HL-60 (cell line): ENCODE data around the gene GRID2IP.
A peak's percentile ranks its signal among the peaks of the same experiment; 100 is the strongest.

Experiments
- DNase-seq, 2 experiments: peaks; one replicate each; pipeline ENCODE4 v3.0.0-alpha.2; 2010 to 2020; ENCODE audit warnings: low read depth in 1 of 2, low spot score in 1 of 2
- H3K27ac ChIP-seq: fragments of 250-450 bp; sonication (Bioruptor Pico); replicated peaks from 2 replicates; pipeline ENCODE4 v1.5.1; 2020; ENCODE audit warnings: mild to moderate bottlenecking, moderate library complexity
- H3K27me3 ChIP-seq: fragments of 250-450 bp; sonication (Bioruptor Pico); 2 replicates; pipeline ENCODE4 v1.5.1; 2021; ENCODE audit warnings: mild to moderate bottlenecking, moderate library complexity; ENCODE audit not compliant: insufficient read depth, poor library complexity, severe bottlenecking
- H3K4me3 ChIP-seq: replicated peaks from 2 replicates; pipeline ENCODE4 v1.5.1; 2011; ENCODE audit warnings: mild to moderate bottlenecking, control low read depth, low read length; ENCODE audit not compliant: insufficient read depth
- CTCF ChIP-seq: IDR thresholded peaks from one replicate; pipeline ENCODE4 v1.5.1; 2011; ENCODE audit warnings: low read length, control low read depth, inconsistent platforms; ENCODE audit not compliant: insufficient read depth
- GABPA ChIP-seq: IDR thresholded peaks from 2 replicates; pipeline ENCODE4 v1.6.1; 2012; ENCODE audit warnings: low read depth
- POLR2AphosphoS5 ChIP-seq: IDR thresholded peaks from 2 replicates; pipeline ENCODE4 v1.6.1; 2012; ENCODE audit warnings: low read depth
- REST ChIP-seq: IDR thresholded peaks from 2 replicates; pipeline ENCODE4 v1.6.1; 2012; ENCODE audit warnings: low read depth; ENCODE audit not compliant: insufficient replicate concordance
- SPI1 ChIP-seq: IDR thresholded peaks from 2 replicates; pipeline ENCODE4 v1.6.1; 2012; ENCODE audit warnings: low read depth, mild to moderate bottlenecking, borderline replicate concordance

Gene GRID2IP

GRCh38 chr7:6516387-6516983, 34.8 kb downstream of the GRID2IP start:
- TF ChIP-seq POLR2AphosphoS5 (no peak), REST (no peak), CTCF (peak; percentile 62), SPI1 (peak; percentile 15; the same call in 1 of the 2 replicates), GABPA (no peak)
- Histone ChIP-seq H3K4me3 (peak overlapping the region; percentile 36), H3K27me3 (no peaks in the 10 kb centered on the region), H3K27ac (no peak overlapping the region)
- peak; percentile 65 to 89 for DNase-seq

GRCh38 chr7:6513541-6513940, 37.7 kb downstream of the GRID2IP start:
- DNase-seq: no peak
- Histone ChIP-seq H3K4me3 (no peak overlapping the region), H3K27me3 (no peaks in the 10 kb centered on the region), H3K27ac (no peak overlapping the region)
- TF ChIP-seq REST (no peak), SPI1 (no peak), CTCF (no peak), GABPA (no peak), POLR2AphosphoS5 (no peak)

GRCh38 chr7:6512892-6513291, 38.4 kb downstream of the GRID2IP start:
- Histone ChIP-seq H3K4me3 (no peak overlapping the region), H3K27me3 (no peaks in the 10 kb centered on the region), H3K27ac (no peak overlapping the region)
- no peak for DNase-seq
- no peak for TF ChIP-seq SPI1
- TF ChIP-seq GABPA: no peak
- TF ChIP-seq CTCF: no peak
- TF ChIP-seq REST: no peak
- no peak for TF ChIP-seq POLR2AphosphoS5
